SJCRH30 (cell line): ENCODE results near the gene SUPT6H. TPM values are rescaled to one million over a fixed set of nuclear protein-coding genes. Genes with fewer than 3 reads are reported as not detected.

Source experiments
- DNase-seq, 2 experiments: peaks; one replicate each; pipeline ENCODE4 v3.0.0-alpha.2; 2015 to 2020
- H3K27ac ChIP-seq: fragments of 250-450 bp; sonication (Bioruptor Pico); 2 replicates; pipeline ENCODE4 v1.5.1; 2020; ENCODE audit warnings: mild to moderate bottlenecking, moderate library complexity
- H3K27me3 ChIP-seq: fragments of 250-450 bp; sonication (Bioruptor Pico); 2 replicates; pipeline ENCODE4 v1.5.1; 2020; ENCODE audit warnings: mild to moderate bottlenecking, moderate library complexity
- H3K36me3 ChIP-seq: fragments of 250-450 bp; sonication (Bioruptor Pico); 2 replicates; pipeline ENCODE4 v1.5.1; 2020; ENCODE audit warnings: mild to moderate bottlenecking, moderate library complexity
- H3K4me1 ChIP-seq: fragments of 250-450 bp; sonication (Bioruptor Pico); 2 replicates; pipeline ENCODE4 v1.5.1; 2020; ENCODE audit warnings: mild to moderate bottlenecking, moderate library complexity
- H3K4me3 ChIP-seq: fragments of 250-450 bp; sonication (Bioruptor Pico); 2 replicates; pipeline ENCODE4 v1.5.1; 2020; ENCODE audit warnings: mild to moderate bottlenecking, moderate library complexity
- H3K9me3 ChIP-seq: fragments of 250-450 bp; sonication (Bioruptor Pico); replicated peaks from 2 replicates; pipeline ENCODE4 v1.5.1; 2020; ENCODE audit warnings: mild to moderate bottlenecking, moderate library complexity
- total RNA-seq: library from RNA; depleted of rRNA; stranded (reverse); fragments of >200 nt; shearing (Covaris generic); gene quantifications from 2 replicates; pipeline ENCODE4 v1.2.3, GENCODE V29; 2014

SUPT6H gene
- total RNA-seq, 1 experiment from 2014 or later, result 66.3 TPM

DNA sequence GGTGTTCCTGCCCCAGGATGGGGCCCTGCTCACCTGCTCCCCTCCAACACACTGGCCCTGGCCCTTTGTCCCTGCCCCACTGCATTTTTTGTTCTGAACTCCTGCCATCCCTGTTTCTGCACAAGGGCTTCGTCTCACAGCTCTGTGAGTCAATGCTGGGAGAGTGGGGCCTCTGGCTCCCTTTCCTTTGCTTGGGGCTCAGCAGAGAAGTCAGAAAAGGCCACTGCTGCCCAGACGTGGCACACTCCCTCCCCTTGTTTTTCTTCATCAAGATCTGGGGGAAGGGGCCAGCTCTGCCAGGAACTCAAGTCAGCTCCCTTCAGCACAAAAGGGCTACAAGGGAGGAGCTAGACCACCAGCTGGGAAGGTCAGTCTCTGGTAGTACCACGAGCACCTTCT is 40.7 kb downstream of the SUPT6H start:
- H3K36me3 ChIP-seq, result peaks cover 59% of the 10 kb centered on the region
- H3K9me3 ChIP-seq, result no peaks in the 10 kb centered on the region
- DNase-seq, result no peak
- no peak overlapping the region for H3K4me3 ChIP-seq
- H3K4me1 ChIP-seq, result no peaks in the 10 kb centered on the region
- no peak overlapping the region for H3K27ac ChIP-seq
- H3K27me3 ChIP-seq, result no peaks in the 10 kb centered on the region

DNA sequence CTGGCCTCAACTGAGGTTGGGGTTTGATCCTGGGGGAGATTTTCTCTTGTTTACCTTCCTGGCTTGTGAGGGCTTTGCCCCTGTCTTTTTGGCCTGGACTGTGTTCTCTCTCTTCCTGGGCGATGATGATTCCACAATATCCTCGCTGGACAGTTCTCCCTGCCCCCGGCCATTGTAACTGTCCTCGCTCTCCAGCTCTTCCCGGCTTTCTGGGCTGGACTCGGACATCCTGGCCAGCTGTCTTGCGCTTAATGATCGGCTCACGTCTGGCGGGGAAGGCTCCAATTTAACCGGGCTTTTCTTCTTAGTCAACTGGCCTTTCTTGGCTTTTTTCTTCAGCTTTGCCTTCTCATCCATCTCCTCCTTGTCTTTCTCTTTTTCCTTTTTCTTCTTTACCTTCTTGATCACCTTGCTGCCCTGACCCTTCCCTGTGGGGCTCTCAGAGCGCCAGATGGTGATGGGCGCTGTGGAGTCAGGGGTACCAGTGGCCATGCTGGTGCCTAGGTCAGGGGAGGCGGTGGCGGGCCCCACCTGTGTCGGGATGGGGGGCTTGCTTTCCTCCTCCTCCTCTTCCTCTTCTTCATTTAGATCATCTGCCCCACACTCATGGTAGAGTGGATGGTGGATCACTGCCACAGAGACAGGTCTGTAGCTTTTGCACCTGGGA is 41.7 kb downstream of the SUPT6H start:
- Histone ChIP-seq H3K27ac (no peak overlapping the region), H3K4me1 (no peaks in the 10 kb centered on the region), H3K27me3 (no peaks in the 10 kb centered on the region), H3K36me3 (peaks cover 49% of the 10 kb centered on the region), H3K9me3 (no peaks in the 10 kb centered on the region), H3K4me3 (no peak overlapping the region)
- no peak for DNase-seq

DNA sequence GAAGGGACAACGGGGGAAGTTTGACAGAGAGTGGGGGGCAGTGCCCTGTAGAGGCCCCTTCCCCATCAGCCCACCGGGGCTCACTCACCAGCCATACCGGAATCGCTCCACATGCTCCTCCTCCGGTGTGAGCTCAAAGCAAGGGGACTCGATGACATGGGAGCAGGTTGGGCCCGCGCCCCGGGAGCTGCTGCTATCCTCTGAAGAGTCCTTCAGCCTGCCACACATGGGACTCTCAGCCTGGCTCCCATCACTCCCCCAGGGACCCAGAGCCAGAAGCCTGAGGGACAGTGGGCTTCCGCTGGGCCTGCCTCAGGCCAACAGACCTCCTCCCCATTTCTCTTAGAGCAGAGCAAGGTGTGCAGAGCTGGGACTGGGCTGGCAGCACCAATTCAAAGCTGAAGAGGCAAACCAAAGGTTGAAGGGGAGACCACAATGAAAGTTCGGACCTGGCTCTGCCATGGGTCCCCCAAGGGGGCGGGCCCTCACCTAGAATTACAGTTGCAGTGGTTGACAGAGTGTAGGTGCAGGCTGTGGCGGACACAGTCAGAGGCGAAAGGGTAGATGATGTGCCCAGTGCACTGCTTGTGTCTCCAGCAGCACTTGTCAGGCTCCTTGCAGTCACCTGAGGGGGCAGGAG is 42.3 kb downstream of the SUPT6H start:
- H3K36me3 ChIP-seq, result peaks cover 43% of the 10 kb centered on the region
- no peak for DNase-seq
- no peak overlapping the region for H3K4me3 ChIP-seq
- H3K27me3 ChIP-seq, result no peaks in the 10 kb centered on the region
- no peaks in the 10 kb centered on the region for H3K4me1 ChIP-seq
- H3K9me3 ChIP-seq, result no peaks in the 10 kb centered on the region
- H3K27ac ChIP-seq, result no peak overlapping the region

DNA sequence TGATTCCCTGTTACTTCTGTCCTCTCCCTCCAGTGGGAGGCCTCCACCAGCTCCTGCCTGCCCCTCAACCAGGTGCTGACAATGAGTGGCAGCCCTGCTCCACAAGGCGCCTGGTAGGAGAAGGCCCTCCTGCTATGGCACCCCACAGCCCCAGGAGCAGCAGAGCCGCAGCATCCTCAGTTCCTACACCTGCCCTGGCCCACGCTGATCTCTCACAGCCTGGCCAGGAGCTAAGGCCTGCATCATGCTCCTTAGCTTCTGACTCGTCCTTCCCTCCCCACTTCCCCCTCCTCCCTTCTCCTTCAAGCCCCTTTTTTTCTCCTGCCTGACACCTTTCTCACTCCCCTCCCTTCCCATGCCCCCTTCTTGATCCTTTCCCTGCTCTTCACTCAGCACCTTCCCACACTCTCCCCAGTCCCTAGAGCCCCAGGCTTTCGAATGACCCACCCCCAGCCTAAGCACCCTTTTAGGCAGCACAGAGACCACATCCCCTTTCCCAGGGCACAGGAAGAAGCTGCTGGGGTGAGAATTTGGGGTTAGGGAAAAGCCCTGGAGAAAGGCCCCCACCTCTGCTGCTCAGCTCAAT is 43.2 kb downstream of the SUPT6H start:
- no peak for DNase-seq
- Histone ChIP-seq H3K4me3 (no peak overlapping the region), H3K9me3 (no peaks in the 10 kb centered on the region), H3K36me3 (peaks cover 36% of the 10 kb centered on the region), H3K27me3 (no peaks in the 10 kb centered on the region), H3K4me1 (no peaks in the 10 kb centered on the region; the same call in 1 of the 2 replicates), H3K27ac (no peak overlapping the region)

DNA sequence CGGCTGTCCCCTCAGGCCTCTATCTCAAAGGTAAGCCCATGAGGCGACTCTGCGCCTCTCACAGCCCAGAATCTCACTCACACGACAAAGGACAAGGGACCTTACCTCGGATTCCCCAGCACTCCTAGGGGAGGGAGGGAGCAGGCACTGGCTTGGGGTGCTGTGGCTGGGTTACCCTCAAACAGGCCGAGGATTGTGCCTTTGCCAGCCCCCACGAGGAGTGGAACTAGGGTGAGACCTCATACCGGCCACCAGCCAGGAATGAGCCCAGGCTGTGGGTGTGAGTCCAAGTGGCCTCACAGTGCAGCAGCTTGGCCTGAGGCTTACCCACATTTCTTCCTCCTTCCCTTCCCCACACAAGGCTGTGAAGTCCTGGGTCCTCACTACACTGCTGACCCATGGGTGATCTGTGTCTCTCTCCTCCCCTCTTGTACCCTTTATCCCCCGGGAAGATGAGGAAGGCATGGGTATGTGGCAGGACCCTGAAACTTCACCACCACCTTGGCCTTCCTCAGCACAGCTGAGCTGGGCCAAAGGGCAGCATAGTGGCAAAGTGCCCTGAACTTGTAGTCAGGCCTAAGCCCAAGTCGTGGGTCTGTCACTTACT is 43.8 kb downstream of the SUPT6H start:
- Histone ChIP-seq H3K36me3 (peaks cover 29% of the 10 kb centered on the region), H3K4me1 (no peaks in the 10 kb centered on the region; the same call in 1 of the 2 replicates), H3K4me3 (no peak overlapping the region), H3K27ac (no peak overlapping the region), H3K9me3 (no peaks in the 10 kb centered on the region), H3K27me3 (no peaks in the 10 kb centered on the region)
- DNase-seq, result no peak

DNA sequence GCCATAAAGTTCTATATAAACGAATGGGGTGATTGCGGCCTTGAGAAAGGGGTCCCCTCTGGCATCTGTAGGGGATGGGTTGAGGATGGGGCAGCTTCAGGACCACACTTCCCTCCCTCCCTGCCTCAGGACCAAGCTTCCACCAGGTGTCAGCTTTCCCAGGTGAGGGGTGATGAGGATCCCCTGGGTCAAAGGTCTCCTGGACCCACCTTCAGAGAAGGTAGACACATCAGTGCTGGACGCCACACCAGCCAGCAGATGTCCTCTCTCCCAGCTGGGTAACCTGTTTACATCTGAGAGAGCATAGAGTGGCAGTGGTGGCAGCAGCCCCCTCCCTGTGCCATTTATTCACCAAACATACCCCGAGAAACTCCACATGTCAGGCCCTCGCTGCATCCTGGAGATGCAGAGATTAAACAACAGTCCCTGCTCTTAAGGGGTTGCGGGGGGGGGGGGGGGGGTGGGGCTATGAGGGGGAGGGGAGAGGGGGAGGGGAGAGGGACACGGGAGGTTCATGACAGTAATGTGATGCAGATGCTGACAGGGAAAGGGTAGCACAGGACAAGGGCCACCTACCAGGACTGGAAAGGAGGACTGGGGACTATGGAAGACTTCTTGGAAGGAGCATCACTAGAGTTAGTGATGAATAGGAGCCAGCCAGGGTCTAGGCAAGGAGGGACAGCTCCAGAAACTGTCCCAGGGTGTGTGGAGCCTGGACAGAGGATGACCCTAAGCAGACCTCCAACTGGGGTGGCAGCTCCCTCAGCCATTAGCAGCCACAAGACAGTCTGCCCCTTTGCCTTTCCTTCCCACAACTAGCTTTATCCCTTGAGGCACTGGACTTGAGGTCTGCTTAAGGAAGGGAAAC is 44.7 kb downstream of the SUPT6H start:
- Histone ChIP-seq H3K36me3 (peaks cover 21% of the 10 kb centered on the region), H3K4me1 (no peaks in the 10 kb centered on the region; the same call in 1 of the 2 replicates), H3K27ac (no peak overlapping the region), H3K9me3 (no peaks in the 10 kb centered on the region), H3K4me3 (no peak overlapping the region), H3K27me3 (no peaks in the 10 kb centered on the region)
- no peak for DNase-seq

DNA sequence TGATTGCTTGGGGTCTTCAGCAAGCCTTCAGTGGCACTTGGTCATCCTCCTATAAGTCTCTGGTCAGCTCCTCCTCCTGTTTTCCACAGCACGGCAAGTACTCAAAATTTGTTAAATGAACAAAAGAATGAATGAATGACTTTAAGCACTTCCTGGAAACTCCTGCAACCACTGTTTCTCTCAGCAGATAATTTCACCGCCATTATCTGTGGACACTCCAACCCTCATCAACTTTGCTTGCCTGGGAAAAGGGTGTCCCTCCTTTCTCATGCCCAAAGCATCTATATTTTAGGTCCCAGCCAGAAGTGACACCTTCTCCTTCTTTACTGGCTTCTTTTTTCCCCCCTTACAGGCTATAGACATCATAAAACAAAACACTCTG is 45.3 kb downstream of the SUPT6H start:
- Histone ChIP-seq H3K4me3 (no peak overlapping the region), H3K36me3 (peaks cover 14% of the 10 kb centered on the region), H3K27me3 (no peaks in the 10 kb centered on the region), H3K27ac (no peak overlapping the region), H3K4me1 (no peaks in the 10 kb centered on the region; the same call in 1 of the 2 replicates), H3K9me3 (no peaks in the 10 kb centered on the region)
- DNase-seq, result no peak

DNA sequence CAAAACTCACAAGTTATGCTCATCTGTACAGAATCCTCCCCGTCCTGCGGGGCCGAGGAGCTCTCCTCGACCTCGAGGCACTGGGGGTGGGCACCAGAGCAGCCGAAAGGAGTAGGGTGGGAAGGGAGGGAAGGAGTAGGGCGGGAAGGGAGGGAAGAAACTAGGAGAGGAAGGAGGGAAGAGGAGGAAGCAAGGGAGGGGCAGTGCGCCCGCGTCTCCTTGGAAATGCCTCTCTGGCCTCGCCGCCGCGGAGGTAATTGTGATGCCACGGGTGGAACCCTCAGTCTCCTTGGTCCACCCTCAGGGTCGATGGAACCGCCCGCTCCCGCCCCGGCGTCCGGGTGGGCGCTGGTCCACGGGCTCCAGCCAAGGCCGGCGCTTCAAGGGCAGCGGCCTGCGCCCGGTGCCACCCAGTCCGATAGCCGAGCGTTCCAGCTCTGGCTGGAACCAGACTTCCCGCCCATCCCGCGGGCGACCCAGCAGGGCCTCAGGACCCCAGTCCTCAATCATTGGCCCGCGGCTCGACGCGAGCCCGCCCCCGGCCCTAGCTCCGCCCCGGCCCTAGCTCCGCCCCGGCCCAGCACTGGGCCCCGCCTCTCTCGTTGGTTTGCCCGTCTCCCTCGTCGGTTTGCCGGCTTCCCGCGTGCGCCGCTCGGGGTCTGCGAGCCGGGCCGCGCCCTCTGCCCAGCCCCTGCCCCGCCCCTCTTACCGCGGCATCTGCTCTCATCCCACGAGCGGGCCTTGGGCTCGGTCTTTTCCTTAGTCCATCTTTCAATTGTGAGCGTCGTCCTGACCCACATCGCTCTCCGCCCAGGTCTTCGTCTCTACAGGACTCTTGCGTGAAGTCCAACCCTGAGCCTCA is 49.1 kb downstream of the SUPT6H start:
- Histone ChIP-seq H3K4me1 (peaks cover 3% of the 10 kb centered on the region; the same call in 1 of the 2 replicates), H3K27ac (peak overlapping the region; percentile 88), H3K36me3 (peaks cover 25% of the 10 kb centered on the region), H3K9me3 (no peaks in the 10 kb centered on the region), H3K27me3 (no peaks in the 10 kb centered on the region), H3K4me3 (peak overlapping the region; percentile 68)
- peak; percentile 97 to 98 for DNase-seq

DNA sequence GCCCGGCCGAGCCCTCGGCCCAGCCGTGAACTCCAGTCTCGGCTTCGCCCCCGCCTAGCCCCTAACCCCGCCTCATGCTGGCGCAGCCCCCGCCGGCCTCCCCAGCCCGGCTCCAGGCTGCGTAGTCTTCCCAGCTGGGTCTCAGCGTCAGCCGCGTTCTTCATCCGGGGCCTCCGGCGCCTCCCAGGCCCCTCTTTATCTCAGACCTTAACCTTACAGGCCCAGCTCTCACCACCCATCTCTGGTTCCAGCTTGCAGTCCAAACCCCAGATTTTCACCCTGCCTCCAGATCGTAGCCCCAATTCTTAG is 49.7 kb downstream of the SUPT6H start, which contains the start of gene PROCA1:
TSS of gene PROCA1 (minus strand) at position 166 of the 309 bp plus-strand sequence. CDS start 228 bp downstream, outside the sequence.
- Histone ChIP-seq H3K36me3 (peaks cover 25% of the 10 kb centered on the region), H3K27me3 (no peaks in the 10 kb centered on the region), H3K4me3 (peak within 1 kb of the TSS; percentile 68), H3K9me3 (no peaks in the 10 kb centered on the region), H3K27ac (peak within 1 kb of the TSS; percentile 88), H3K4me1 (peaks cover 7% of the 10 kb centered on the region; the same call in 1 of the 2 replicates)
- no peak for DNase-seq

DNA sequence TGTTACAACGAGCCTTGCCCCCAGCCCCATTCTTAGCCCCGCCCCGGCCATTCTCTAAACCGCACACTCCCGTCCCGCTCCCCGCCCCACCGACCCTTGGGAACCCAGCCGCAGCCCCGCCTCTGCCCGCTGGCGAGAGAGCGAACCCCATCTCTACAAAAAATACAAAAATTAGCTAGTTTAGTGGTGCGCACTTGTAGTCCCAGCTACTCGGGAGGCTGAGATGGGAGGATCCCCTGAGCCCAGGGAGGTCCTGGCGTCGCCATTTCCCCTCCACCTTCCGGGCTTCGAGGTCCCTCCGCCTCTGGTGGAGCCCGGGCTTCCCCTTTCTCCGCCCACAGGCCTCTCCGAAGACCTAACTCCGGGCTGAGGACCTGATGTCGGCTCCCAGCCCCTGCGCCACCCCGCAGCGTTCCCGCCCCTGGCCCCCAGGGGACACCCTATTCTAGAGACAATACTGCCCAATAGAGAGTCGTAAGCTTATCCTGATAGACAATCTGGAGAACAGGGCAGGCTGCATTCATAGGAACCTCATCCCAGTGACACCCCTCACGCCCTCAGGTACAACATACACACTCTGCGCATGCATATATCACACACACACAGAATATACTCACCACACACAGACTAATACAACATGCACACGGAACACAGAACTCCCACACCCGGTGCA is 50.2 kb downstream of the SUPT6H start:
- Histone ChIP-seq H3K9me3 (no peaks in the 10 kb centered on the region), H3K27ac (no peak overlapping the region), H3K4me3 (no peak overlapping the region), H3K4me1 (peaks cover 7% of the 10 kb centered on the region; the same call in 1 of the 2 replicates), H3K27me3 (no peaks in the 10 kb centered on the region), H3K36me3 (peaks cover 25% of the 10 kb centered on the region)
- DNase-seq, result no peak

DNA sequence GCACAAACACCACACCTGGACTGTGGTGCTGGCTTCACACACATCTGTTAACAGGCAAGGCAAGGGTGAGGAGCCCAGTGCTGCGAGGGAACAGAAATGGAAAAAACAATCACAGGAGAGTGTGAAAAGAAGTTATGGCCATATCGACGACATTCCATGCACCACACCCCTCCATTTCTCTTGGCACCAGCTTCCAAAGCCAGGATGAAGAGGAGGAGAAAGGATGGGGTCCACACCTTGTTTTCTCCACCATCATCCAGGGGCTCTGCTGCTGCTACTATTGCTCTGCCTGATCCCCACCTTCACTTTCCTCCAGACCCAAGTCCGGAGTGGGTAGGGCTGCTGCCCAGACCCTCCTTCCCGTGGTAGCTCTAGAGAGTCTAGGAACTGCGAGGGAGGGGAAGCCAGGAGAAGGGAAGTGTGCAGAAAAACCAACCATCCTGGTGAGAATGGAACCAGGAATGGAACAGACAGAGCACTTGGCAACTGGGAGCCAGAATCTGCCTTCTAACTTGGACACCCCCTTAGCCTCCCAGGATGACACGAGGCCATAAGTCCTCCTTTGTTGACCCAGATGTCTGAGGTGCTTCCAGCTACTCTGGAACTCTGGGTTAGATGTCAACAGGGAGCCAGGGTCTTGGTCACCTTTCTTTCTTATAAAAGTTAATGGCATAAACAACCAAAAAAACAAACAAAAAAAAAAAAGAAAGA is 50.9 kb downstream of the SUPT6H start:
- Histone ChIP-seq H3K36me3 (peaks cover 25% of the 10 kb centered on the region), H3K27ac (no peak overlapping the region), H3K9me3 (no peaks in the 10 kb centered on the region), H3K4me3 (no peak overlapping the region), H3K4me1 (peaks cover 7% of the 10 kb centered on the region; the same call in 1 of the 2 replicates), H3K27me3 (no peaks in the 10 kb centered on the region)
- DNase-seq, result no peak

DNA sequence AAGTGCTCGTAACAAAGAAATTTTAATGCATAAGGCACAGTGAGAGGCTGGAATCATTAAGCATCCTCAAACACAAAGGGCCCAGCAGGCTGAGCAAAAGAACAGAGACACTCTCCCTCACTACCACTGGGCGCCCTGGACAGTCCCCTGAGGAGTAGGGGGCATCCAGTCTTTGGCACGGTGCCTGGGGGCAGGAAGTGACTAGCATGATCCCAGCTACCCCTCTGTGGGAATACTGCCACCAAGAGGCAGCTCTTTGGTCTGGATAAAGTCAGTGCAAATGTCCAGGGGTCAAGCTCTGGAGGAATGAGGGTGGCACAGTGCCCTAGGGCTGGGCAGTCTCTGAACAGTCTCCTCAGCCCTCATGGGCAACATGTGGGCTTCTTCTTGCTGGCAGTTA is 52.3 kb downstream of the SUPT6H start:
- Histone ChIP-seq H3K4me1 (peaks cover 7% of the 10 kb centered on the region; the same call in 1 of the 2 replicates), H3K36me3 (peaks cover 25% of the 10 kb centered on the region), H3K4me3 (no peak overlapping the region), H3K9me3 (no peaks in the 10 kb centered on the region), H3K27me3 (no peaks in the 10 kb centered on the region), H3K27ac (no peak overlapping the region)
- DNase-seq, result no peak

DNA sequence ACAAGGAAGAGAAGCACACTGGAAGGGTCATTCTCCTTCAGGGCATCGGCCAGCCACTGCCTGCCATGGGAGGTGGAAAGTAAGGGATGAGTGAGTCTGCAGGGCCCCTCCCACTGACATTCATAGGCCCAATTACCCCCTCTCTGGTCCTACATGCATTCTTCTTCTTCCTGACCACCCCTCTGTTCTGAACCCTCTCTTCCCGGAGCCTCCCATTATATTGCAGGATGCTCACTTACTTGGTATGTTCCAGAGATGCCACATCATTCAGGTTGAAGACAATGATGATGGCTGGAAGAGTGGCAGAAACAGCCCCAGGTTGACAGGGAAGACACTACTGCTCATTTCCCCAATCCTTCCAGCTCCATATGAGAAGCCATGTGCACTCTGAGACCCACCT is 53.2 kb downstream of the SUPT6H start:
- peaks cover 7% of the 10 kb centered on the region; the same call in 1 of the 2 replicates for H3K4me1 ChIP-seq
- DNase-seq, result no peak

More for the DNA sequence above, 53.2 kb downstream of the SUPT6H start:
- H3K9me3 ChIP-seq, result no peaks in the 10 kb centered on the region
- no peak overlapping the region for H3K4me3 ChIP-seq
- H3K27ac ChIP-seq, result no peak overlapping the region
- H3K27me3 ChIP-seq, result no peaks in the 10 kb centered on the region
- H3K36me3 ChIP-seq, result peaks cover 28% of the 10 kb centered on the region
